PFSK-1 (cell line): ENCODE data around the gene BAK1.

Experiments used
- FOXP2 ChIP-seq: optimal IDR thresholded peaks from 2 replicates; pipeline ENCODE3; 2011; ENCODE audit warnings: borderline replicate concordance, control low read depth, inconsistent platforms; ENCODE audit not compliant: insufficient read depth; ENCODE audit errors: extremely low read length, extremely low read depth
- POLR2AphosphoS5 ChIP-seq: IDR thresholded peaks from 2 replicates; pipeline ENCODE4 v1.6.1; 2012; ENCODE audit warnings: low read depth, mild to moderate bottlenecking, control low read depth, low read length, moderate library complexity
- REST ChIP-seq, 2 experiments: IDR thresholded peaks; 2 replicates each; pipeline versions ENCODE4 v1.6.1 to v1.8.0; 2011 to 2012; ENCODE audit warnings: low read depth in 2 of 2, low read length in 2 of 2, control low read depth in 1 of 2, inconsistent platforms in 1 of 2, mild to moderate bottlenecking in 1 of 2, moderate library complexity in 1 of 2; ENCODE audit not compliant: insufficient read depth in 1 of 2
- SIN3A ChIP-seq: IDR thresholded peaks from 2 replicates; pipeline ENCODE4 v1.6.1; 2012; ENCODE audit warnings: mild to moderate bottlenecking, low read length, moderate library complexity, borderline replicate concordance; ENCODE audit not compliant: insufficient read depth
- TAF1 ChIP-seq: IDR thresholded peaks from 2 replicates; pipeline ENCODE4 v1.6.1; 2012; ENCODE audit warnings: low read length, control low read depth, borderline replicate concordance; ENCODE audit not compliant: insufficient read depth

BAK1 gene

GRCh38 chr6:33620158-33620855 lies 40.2 kb upstream of the BAK1 start:
- TF ChIP-seq FOXP2 (no peak), SIN3A (no peak), REST (IDR thresholded peaks at IDR 0.05; ENCODE audit: insufficient read depth in 1 of 2, low read depth in 2 of 2, low read length in 2 of 2) (no peak), TAF1 (no peak)

GRCh38 chr6:33619166-33619840 lies 39.2 kb upstream of the BAK1 start:
- TF ChIP-seq TAF1 (no peak), FOXP2 (no peak), REST (IDR thresholded peaks at IDR 0.05; ENCODE audit: insufficient read depth in 1 of 2, low read depth in 2 of 2, low read length in 2 of 2) (no peak), POLR2AphosphoS5 (no peak), SIN3A (no peak)

- TF ChIP-seq POLR2AphosphoS5 = no peak
- TF ChIP-seq TAF1 = no peak
- TF ChIP-seq REST (IDR thresholded peaks at IDR 0.05; ENCODE audit: insufficient read depth in 1 of 2, low read depth in 2 of 2, low read length in 2 of 2) = no peak
- no peak for TF ChIP-seq FOXP2
- TF ChIP-seq SIN3A = no peak
These were observed 36.8 kb upstream of the BAK1 start for GRCh38 chr6:33616913-33617312.

GRCh38 chr6:33616113-33616512 lies 36.0 kb upstream of the BAK1 start:
- TF ChIP-seq REST (IDR thresholded peaks at IDR 0.05; ENCODE audit: insufficient read depth in 1 of 2, low read depth in 2 of 2, low read length in 2 of 2) (no peak), POLR2AphosphoS5 (no peak), SIN3A (no peak), FOXP2 (no peak), TAF1 (no peak)

- no peak for TF ChIP-seq SIN3A
- no peak for TF ChIP-seq TAF1
- no peak for TF ChIP-seq REST (IDR thresholded peaks at IDR 0.05; ENCODE audit: insufficient read depth in 1 of 2, low read depth in 2 of 2, low read length in 2 of 2)
- no peak for TF ChIP-seq POLR2AphosphoS5
- no peak for TF ChIP-seq FOXP2
These were observed 33.7 kb upstream of the BAK1 start for GRCh38 chr6:33613795-33614168.
